NAMALWA (cell line): ENCODE data around the gene LILRA5.
"Not testable (repeated sequence)": the region's sequence is repeated elsewhere in the genome, so short reads cannot be mapped to it uniquely, and the experiment has no call there.

Experiments used
- DNase-seq: peaks from one replicate; pipeline ENCODE4 v3.0.0-alpha.2; 2015; ENCODE audit warnings: low spot score

The LILRA5 gene

GRCh38 chr19:54302257-54302656 lies 10.7 kb downstream of the LILRA5 start:
- no peak for DNase-seq

GRCh38 chr19:54299515-54299914 lies 13.5 kb downstream of the LILRA5 start:
- no peak for DNase-seq

GRCh38 chr19:54299126-54299498 lies 13.9 kb downstream of the LILRA5 start:
- DNase-seq, result no peak

GRCh38 chr19:54298357-54299125 lies 14.4 kb downstream of the LILRA5 start:
- no peak for DNase-seq

GRCh38 chr19:54297759-54298305 lies 15.1 kb downstream of the LILRA5 start:
- peak; percentile 65 for DNase-seq

GRCh38 chr19:54294539-54294938 lies 18.4 kb downstream of the LILRA5 start:
- no peak for DNase-seq

GRCh38 chr19:54289160-54289559 lies 23.8 kb downstream of the LILRA5 start:
- not testable (repeated sequence) for DNase-seq

GRCh38 chr19:54287456-54287855 lies 25.5 kb downstream of the LILRA5 start:
- no peak for DNase-seq

GRCh38 chr19:54286283-54286682 lies 26.7 kb downstream of the LILRA5 start:
- not testable (repeated sequence) for DNase-seq

GRCh38 chr19:54285427-54286056 lies 27.4 kb downstream of the LILRA5 start:
- peak; percentile 46 for DNase-seq

- DNase-seq, result no peak
Measured at GRCh38 chr19:54282686-54283470, 30.1 kb downstream of the LILRA5 start.

- DNase-seq, result not testable (repeated sequence)
Measured at GRCh38 chr19:54281729-54282075, 31.3 kb downstream of the LILRA5 start.

GRCh38 chr19:54281007-54281728 lies 31.8 kb downstream of the LILRA5 start, which contains the start of gene LILRB2:
Gene LILRB2, minus strand, starts transcription at chr19:54281110. Its CDS starts 614 bp downstream, at chr19:54280496.
- DNase-seq, result no peak

- DNase-seq, result not testable (repeated sequence)
Measured at GRCh38 chr19:54280441-54280840, 32.5 kb downstream of the LILRA5 start.

GRCh38 chr19:54280025-54280424 lies 32.9 kb downstream of the LILRA5 start:
- DNase-seq, result not testable (repeated sequence)

GRCh38 chr19:54279406-54279962 lies 33.5 kb downstream of the LILRA5 start:
- DNase-seq, result no peak

- DNase-seq, result not testable (repeated sequence)
Measured at GRCh38 chr19:54278571-54279195, 34.3 kb downstream of the LILRA5 start.

- not testable (repeated sequence) for DNase-seq
Measured at GRCh38 chr19:54278056-54278455, 34.9 kb downstream of the LILRA5 start.

GRCh38 chr19:54277111-54277615 lies 35.8 kb downstream of the LILRA5 start:
- not testable (repeated sequence) for DNase-seq

- no peak for DNase-seq
Measured at GRCh38 chr19:54275951-54276350, 37.0 kb downstream of the LILRA5 start.

GRCh38 chr19:54274516-54274915 lies 38.5 kb downstream of the LILRA5 start:
- not testable (repeated sequence) for DNase-seq
